SH-SY5Y (cell line): Measurements from ENCODE around the gene PML.
"Not testable (repeated sequence)": the region's sequence is repeated elsewhere in the genome, so short reads cannot be mapped to it uniquely, and the experiment has no call there.

Experiments used
- GATA2 ChIP-seq: IDR thresholded peaks from 2 replicates; pipeline ENCODE4 v1.6.1; 2011; ENCODE audit warnings: mild to moderate bottlenecking, low read depth, low read length
- GATA3 ChIP-seq: IDR thresholded peaks from 2 replicates; pipeline ENCODE4 v1.6.1; 2011; ENCODE audit warnings: low read depth, mild to moderate bottlenecking, low read length, moderate library complexity

The PML gene

GRCh38 chr15:74062671-74063070 lies 68.2 kb downstream of the PML start:
- TF ChIP-seq GATA2 = no peak
- TF ChIP-seq GATA3 = no peak

GRCh38 chr15:74082450-74082849 lies 87.9 kb downstream of the PML start, which contains the start of gene GOLGA6A:
TSS of gene GOLGA6A (minus strand) at chr15:74082550. CDS start at chr15:74082509, 41 bp downstream.
- not testable (repeated sequence) for TF ChIP-seq GATA2, GATA3
